Measurements from ENCODE around the gene MCU. TPM values are rescaled to one million over a fixed set of nuclear protein-coding genes. Genes with fewer than 3 reads are reported as not detected.
"Not testable (repeated sequence)": the region's sequence is repeated elsewhere in the genome, so short reads cannot be mapped to it uniquely, and the experiment has no call there.

The MCU gene
- total and polyA plus RNA-seq, 7 experiments from 2014 or later = 4.8 to 14.3 (median 10.7) TPM

- Mint-ChIP-seq H3K4me3 (no peak overlapping the region), H3K27me3 (peaks cover 0 to 9% (median 0%) of the 10 kb centered on the region in 5 donors), H3K9me3 (no peaks in the 10 kb centered on the region), H3K4me1 (no peaks in the 10 kb centered on the region), H3K36me3 (no peaks in the 10 kb centered on the region), H3K27ac (no peak overlapping the region)
- no peak overlapping the region for H3K27ac ChIP-seq (ENCODE audit: low read depth, low read length)
- no peaks in the 10 kb centered on the region for H3K9me3 ChIP-seq (ENCODE audit: control insufficient read depth in 2 of 3, low read length in 3 of 3)
- no peak for DNase-seq
- H3K27me3 ChIP-seq (ENCODE audit: control insufficient read depth in 2 of 2, insufficient read depth in 2 of 2, low read length in 2 of 2) = no peaks in the 10 kb centered on the region
- H3K36me3 ChIP-seq (ENCODE audit: control insufficient read depth in 2 of 3, insufficient read depth in 3 of 3, low read length in 3 of 3) = no peaks in the 10 kb centered on the region
- H3K4me1 ChIP-seq (ENCODE audit: control insufficient read depth in 2 of 2, insufficient read depth in 2 of 2, low read length in 2 of 2) = no peaks in the 10 kb centered on the region
- ChIA-PET CTCF (no interaction called here), POLR2A (no interaction called here)
- intact Hi-C loops (cut with micrococcal nuclease) = no loop called here
- H3K4me3 ChIP-seq (ENCODE audit: low read length) = no peak overlapping the region
- ATAC-seq = no peak
Observed at GRCh38 chr10:72665925-72666324, 26.0 kb upstream of the MCU start.

DNA sequence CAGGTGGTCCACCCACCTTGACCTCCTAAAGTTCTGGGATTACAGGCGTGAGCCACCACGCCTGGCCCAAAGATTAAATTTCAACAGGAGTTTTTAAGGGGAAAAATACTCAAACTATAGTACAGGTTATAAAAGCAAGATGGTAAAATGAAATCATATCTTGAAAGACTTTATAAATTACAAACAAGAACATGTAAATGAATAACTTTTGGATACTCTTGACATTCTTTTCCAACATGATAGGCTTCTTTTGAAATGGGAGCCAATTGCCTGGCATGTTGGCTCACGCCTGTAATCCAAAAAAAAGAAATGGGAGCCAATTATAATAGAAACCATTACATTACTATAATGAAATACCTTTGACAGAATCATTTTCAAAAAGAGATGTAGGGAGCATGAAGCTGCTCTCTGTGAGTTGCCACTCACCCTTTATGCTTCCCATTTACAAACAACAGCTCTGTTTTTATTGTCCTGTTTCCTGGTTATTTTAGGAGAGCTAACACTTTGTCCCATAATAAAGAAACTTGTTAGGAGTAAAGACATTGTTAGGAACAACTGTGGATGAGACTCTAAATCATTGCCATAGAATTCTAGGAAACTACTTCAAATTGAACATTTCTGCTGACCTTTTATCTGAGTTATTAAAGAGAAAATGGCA, 24.6 kb upstream of the MCU start:
- H3K4me3 Mint-ChIP-seq = no peak overlapping the region
- POLR2A ChIA-PET = no interaction called here
- Histone ChIP-seq H3K36me3 (ENCODE audit: control insufficient read depth in 2 of 3, insufficient read depth in 3 of 3, low read length in 3 of 3) (no peaks in the 10 kb centered on the region), H3K4me1 (ENCODE audit: control insufficient read depth in 2 of 2, insufficient read depth in 2 of 2, low read length in 2 of 2) (no peaks in the 10 kb centered on the region), H3K27me3 (ENCODE audit: control insufficient read depth in 2 of 2, insufficient read depth in 2 of 2, low read length in 2 of 2) (no peaks in the 10 kb centered on the region), H3K4me3 (ENCODE audit: low read length) (no peak overlapping the region), H3K27ac (ENCODE audit: low read depth, low read length) (no peak overlapping the region), H3K9me3 (ENCODE audit: control insufficient read depth in 2 of 3, low read length in 3 of 3) (no peaks in the 10 kb centered on the region)
- H3K36me3 Mint-ChIP-seq = no peaks in the 10 kb centered on the region
- no peak overlapping the region for H3K27ac Mint-ChIP-seq
- H3K9me3 Mint-ChIP-seq = no peaks in the 10 kb centered on the region
- no peak for DNase-seq
- no peak for ATAC-seq
- intact Hi-C loops (cut with micrococcal nuclease) = no loop called here
- H3K4me1 Mint-ChIP-seq = no peaks in the 10 kb centered on the region
- CTCF ChIA-PET = no interaction called here
- peaks cover 0 to 10% (median 4%) of the 10 kb centered on the region in 5 donors for H3K27me3 Mint-ChIP-seq

- no peaks in the 10 kb centered on the region for H3K9me3 ChIP-seq (ENCODE audit: control insufficient read depth in 2 of 3, low read length in 3 of 3)
- Mint-ChIP-seq H3K4me3 (no peak overlapping the region), H3K27me3 (peaks cover 0 to 15% (median 4%) of the 10 kb centered on the region in 5 donors), H3K9me3 (peaks cover 0 to 3% (median 0%) of the 10 kb centered on the region in 11 donors), H3K36me3 (peaks cover 0 to 7% (median 0%) of the 10 kb centered on the region in 5 donors), H3K4me1 (peaks cover 0 to 10% (median 0%) of the 10 kb centered on the region in 7 donors), H3K27ac (no peak overlapping the region)
- no peaks in the 10 kb centered on the region for H3K4me1 ChIP-seq (ENCODE audit: control insufficient read depth in 2 of 2, insufficient read depth in 2 of 2, low read length in 2 of 2)
- H3K4me3 ChIP-seq (ENCODE audit: low read length) = no peak overlapping the region
- ChIA-PET CTCF (no interaction called here), POLR2A (interaction anchor here (0.5 kb wide), 1 partner anchor 508 kb away, joined by 3 read pairs; no protein-coding TSS in a partner anchor)
- no peak for ATAC-seq
- H3K36me3 ChIP-seq (ENCODE audit: control insufficient read depth in 2 of 3, insufficient read depth in 3 of 3, low read length in 3 of 3) = no peaks in the 10 kb centered on the region
- intact Hi-C loops (cut with micrococcal nuclease) = no loop called here
- DNase-seq = no peak
- H3K27me3 ChIP-seq (ENCODE audit: control insufficient read depth in 2 of 2, insufficient read depth in 2 of 2, low read length in 2 of 2) = no peaks in the 10 kb centered on the region
- no peak overlapping the region for H3K27ac ChIP-seq (ENCODE audit: low read depth, low read length)
Observed at GRCh38 chr10:72673280-72673679, 18.7 kb upstream of the MCU start.

- H3K36me3 Mint-ChIP-seq; H3K9me3 ChIP-seq (ENCODE audit: control insufficient read depth in 2 of 3, low read length in 3 of 3); H3K36me3 ChIP-seq (ENCODE audit: control insufficient read depth in 2 of 3, insufficient read depth in 3 of 3, low read length in 3 of 3); ATAC-seq; H3K27me3 ChIP-seq (ENCODE audit: control insufficient read depth in 2 of 2, insufficient read depth in 2 of 2, low read length in 2 of 2); H3K4me1 ChIP-seq (ENCODE audit: control insufficient read depth in 2 of 2, insufficient read depth in 2 of 2, low read length in 2 of 2); H3K27ac ChIP-seq (ENCODE audit: low read depth, low read length); CTCF ChIA-PET; H3K4me3 Mint-ChIP-seq; H3K4me1 Mint-ChIP-seq; intact Hi-C loops (cut with micrococcal nuclease); H3K9me3 Mint-ChIP-seq; DNase-seq; H3K4me3 ChIP-seq (ENCODE audit: low read length); H3K27ac Mint-ChIP-seq: not testable (repeated sequence)
- peaks cover 0 to 13% (median 8%) of the 10 kb centered on the region in 5 donors for H3K27me3 Mint-ChIP-seq
- POLR2A ChIA-PET = interaction anchor here (0.7 kb wide), 1 partner anchor 818 kb away, joined by 4 read pairs; no protein-coding TSS in a partner anchor
Observed at GRCh38 chr10:72674174-72674573, 17.8 kb upstream of the MCU start.

DNA sequence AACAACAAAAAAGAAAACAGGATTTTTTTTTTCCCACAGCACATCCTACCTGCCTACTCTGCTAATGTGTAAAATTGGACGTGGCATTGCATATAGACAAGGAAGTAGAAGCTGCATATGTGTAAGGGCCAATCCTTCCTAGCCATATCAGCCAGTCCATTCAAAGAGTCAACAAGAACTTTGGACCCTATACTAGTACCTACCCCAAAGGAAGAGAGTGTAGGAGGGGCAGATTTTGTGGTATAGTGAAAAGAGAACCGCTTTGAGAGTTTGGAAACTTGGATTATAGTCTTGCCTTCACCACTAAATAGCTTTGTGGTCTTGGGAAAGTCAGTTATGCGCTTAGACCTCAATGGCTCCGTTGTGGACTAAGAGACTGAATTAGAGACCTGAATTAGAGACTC, 12.1 kb upstream of the MCU start:
- ATAC-seq = no peak
- Histone ChIP-seq H3K27me3 (ENCODE audit: control insufficient read depth in 2 of 2, insufficient read depth in 2 of 2, low read length in 2 of 2) (no peaks in the 10 kb centered on the region), H3K9me3 (ENCODE audit: control insufficient read depth in 2 of 3, low read length in 3 of 3) (no peaks in the 10 kb centered on the region), H3K27ac (ENCODE audit: low read depth, low read length) (no peak overlapping the region), H3K4me3 (ENCODE audit: low read length) (no peak overlapping the region), H3K4me1 (ENCODE audit: control insufficient read depth in 2 of 2, insufficient read depth in 2 of 2, low read length in 2 of 2) (no peaks in the 10 kb centered on the region), H3K36me3 (ENCODE audit: control insufficient read depth in 2 of 3, insufficient read depth in 3 of 3, low read length in 3 of 3) (no peaks in the 10 kb centered on the region)
- Mint-ChIP-seq H3K4me3 (no peak overlapping the region), H3K27me3 (peaks cover 0 to 9% (median 4%) of the 10 kb centered on the region in 5 donors), H3K9me3 (no peaks in the 10 kb centered on the region), H3K4me1 (peaks cover 0 to 10% (median 0%) of the 10 kb centered on the region in 7 donors), H3K27ac (no peak overlapping the region), H3K36me3 (peaks cover 0 to 1% (median 0%) of the 10 kb centered on the region in 5 donors)
- intact Hi-C loops (cut with micrococcal nuclease) = no loop called here
- ChIA-PET POLR2A (no interaction called here), CTCF (interaction anchor here (1.5 kb wide), 1 partner anchor 12 kb away, joined by 3 read pairs; the partner anchor contains the start of gene MCU)
- DNase-seq = no peak

GRCh38 chr10:72682638-72683037, 9.3 kb upstream of the MCU start:
- Histone ChIP-seq H3K4me3 (ENCODE audit: low read length) (no peak overlapping the region), H3K36me3 (ENCODE audit: control insufficient read depth in 2 of 3, insufficient read depth in 3 of 3, low read length in 3 of 3) (no peaks in the 10 kb centered on the region), H3K27me3 (ENCODE audit: control insufficient read depth in 2 of 2, insufficient read depth in 2 of 2, low read length in 2 of 2) (no peaks in the 10 kb centered on the region), H3K27ac (ENCODE audit: low read depth, low read length) (no peak overlapping the region), H3K4me1 (ENCODE audit: control insufficient read depth in 2 of 2, insufficient read depth in 2 of 2, low read length in 2 of 2) (no peaks in the 10 kb centered on the region), H3K9me3 (ENCODE audit: control insufficient read depth in 2 of 3, low read length in 3 of 3) (no peaks in the 10 kb centered on the region)
- CTCF ChIA-PET = no interaction called here
- POLR2A ChIA-PET = interaction anchor here (0.6 kb wide), 2 partner anchors 188 to 424 kb away, joined by 3 to 4 read pairs; no protein-coding TSS in a partner anchor
- Mint-ChIP-seq H3K36me3 (peaks cover 0 to 4% (median 0%) of the 10 kb centered on the region in 5 donors), H3K27me3 (peaks cover 0 to 12% (median 4%) of the 10 kb centered on the region in 5 donors), H3K9me3 (no peaks in the 10 kb centered on the region), H3K4me1 (no peaks in the 10 kb centered on the region), H3K4me3 (no peak overlapping the region), H3K27ac (no peak overlapping the region)
- no peak for DNase-seq
- intact Hi-C loops (cut with micrococcal nuclease) = no loop called here
- no peak for ATAC-seq

All from naive thymus-derived CD4-positive, alpha-beta T cell (primary cell).